GM10266 (cell line): ENCODE results near the gene SLC25A42.

Experiments used
- DNase-seq: peaks from one replicate; pipeline ENCODE4 v3.0.0; 2012; ENCODE audit errors: extremely low spot score
- CTCF ChIP-seq: IDR thresholded peaks from 2 replicates; pipeline ENCODE4 v1.5.1; 2012; ENCODE audit warnings: mild to moderate bottlenecking, low read depth; ENCODE audit not compliant: control insufficient read depth, insufficient read depth; ENCODE audit errors: missing control alignments

The SLC25A42 gene

DNA sequence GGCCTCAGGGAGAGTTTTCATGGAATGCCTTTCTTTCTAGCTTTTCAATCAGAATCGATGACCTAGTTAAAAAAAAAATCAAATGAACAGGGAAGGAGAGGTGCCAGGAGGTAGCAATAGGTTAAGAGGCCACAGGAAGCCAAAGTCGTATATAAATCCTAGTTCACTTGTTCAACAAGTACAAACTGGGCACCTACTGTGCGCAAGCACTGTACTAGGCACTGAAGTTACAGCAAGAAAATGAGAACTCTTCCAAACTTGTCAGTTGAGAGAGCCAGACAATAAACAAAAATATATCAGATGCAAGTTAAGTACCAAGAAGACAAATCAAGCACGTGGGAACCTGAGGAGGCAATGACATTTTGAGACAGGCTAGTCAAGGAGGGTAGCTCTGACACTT is 36.6 kb upstream of the SLC25A42 start:
- DNase-seq, result no peak
- no peak for TF ChIP-seq CTCF

DNA sequence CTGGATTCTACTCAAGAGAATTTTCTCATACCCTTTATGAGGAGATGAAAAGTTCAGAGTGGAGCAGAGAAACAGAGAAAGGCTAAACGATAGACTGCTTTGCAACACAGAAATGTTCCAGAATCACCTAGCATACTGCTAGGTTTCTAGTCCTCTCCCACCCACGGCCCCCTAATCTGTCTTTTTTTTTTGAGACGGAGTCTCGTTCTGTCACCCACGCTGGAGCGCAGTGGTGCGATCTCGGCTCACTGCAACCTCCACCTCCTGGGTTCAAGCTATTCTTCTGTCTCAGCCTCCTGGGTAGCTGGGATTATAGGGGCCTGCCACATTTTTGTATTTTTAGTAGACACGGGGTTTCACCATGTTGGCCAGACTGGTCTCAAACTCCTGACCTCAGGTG is 35.3 kb upstream of the SLC25A42 start:
- DNase-seq, result no peak
- TF ChIP-seq CTCF, result no peak

DNA sequence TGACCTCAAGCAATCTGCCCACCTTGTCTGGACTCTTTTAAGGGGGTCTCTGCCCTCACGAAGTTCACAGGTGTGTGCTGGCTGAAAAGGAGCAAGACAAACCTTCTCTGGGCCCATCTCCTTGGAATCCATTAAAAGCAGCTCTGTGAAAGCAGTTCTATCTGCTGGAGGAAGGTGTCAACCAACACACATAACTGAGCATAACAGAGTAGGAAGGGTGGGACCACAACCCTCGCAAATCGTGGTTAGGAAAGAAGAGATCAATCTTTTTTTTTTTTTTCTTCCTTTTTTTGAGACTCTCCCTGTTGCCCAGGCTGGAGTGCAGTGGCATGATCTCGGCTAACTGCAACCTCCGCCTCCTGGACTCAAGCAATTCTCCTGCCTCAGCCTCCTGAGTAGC is 31.9 kb upstream of the SLC25A42 start:
- TF ChIP-seq CTCF, result no peak
- no peak for DNase-seq

DNA sequence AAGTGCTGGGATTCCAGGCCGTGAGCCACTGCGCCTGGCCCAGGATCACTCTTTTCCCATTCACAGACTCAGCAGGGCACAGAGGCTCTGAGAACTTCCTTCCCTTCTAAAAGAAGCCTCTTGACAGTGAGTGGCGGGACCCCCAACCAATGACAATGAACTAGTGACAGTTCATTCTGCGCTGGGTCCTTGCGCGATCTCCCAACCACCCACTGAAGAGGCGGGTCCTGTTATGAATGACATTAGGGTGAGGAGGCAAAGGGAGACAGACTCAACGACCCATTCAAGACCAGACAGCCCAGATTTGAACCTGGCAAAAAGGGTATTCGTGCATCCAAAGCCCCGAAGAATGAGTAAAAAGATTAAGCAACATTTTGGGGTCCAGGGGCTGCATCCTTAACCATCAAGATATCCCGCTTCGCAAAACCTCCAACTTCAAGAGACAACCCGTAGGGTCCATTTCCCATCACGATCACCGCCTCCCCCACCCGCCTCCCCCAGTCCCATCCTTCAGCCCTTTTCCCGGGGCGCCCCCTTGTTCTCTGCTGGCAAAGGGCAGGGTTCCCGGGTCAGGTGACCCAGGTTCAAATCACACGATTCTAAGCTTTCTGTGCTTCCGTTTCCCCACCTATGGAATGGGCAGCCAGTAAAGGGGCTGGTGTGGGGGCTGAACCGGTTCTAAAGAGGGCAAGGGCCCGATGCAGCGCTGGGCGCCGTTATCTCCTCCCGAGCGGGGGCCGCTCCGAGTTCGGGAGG is 31.2 kb upstream of the SLC25A42 start:
- DNase-seq, result peak; percentile 96
- no peak for TF ChIP-seq CTCF

DNA sequence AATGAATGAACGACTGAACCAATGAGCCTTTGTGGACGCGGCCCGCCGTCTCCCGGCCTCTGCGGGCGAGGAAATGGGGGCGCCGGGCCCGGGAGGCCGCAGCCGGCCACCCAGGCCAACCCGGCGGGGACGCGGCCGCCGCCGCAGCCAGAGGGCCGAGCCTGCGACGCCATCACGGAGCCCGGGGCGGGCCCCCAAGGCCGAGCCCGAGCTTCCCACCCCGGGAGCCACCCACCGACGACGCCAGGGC is 30.7 kb upstream of the SLC25A42 start:
- TF ChIP-seq CTCF, result no peak
- DNase-seq, result no peak

DNA sequence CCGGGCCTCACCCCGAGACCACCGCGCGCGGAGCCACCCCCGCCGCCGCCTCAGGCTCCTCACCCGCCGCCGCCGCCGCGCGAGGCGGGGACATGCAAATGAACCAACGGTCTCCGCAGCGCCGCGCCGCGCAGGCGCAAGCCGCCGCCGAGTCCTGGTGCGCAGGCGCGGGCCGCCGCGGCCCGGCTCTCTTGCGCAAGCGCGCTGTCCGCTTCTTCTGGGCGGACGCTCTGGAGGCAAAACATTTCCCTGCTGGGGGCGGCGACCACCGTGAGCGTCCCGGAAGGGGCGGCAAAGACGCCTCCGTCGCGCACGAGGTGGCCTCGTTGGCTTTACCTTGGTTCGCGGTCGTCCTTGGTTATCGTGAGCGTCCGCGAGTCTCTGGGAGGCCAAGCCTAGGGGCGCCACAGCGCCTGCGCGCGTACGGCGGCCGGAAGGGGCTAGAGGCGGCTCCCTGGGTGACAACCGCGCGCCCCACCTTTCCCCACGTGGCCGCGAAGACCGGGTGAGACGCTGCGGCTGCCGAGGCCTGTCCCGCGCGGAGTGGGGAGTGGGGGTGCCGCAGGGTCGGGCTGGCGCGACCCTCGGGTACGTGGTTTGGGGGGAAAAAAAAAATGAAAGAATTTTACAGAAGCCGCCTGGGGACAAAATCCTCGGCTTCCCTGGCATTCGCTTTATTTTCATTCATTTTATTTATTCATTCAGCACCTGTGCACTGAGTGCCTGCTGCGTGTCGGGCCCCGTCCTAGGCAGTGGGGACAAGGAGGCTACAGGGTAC is 30.2 kb upstream of the SLC25A42 start, which contains the start of the genes ARMC6 and SUGP2:
Gene ARMC6, plus strand, starts transcription at position 178 of the 778 bp plus-strand sequence. CDS start 607 bp downstream, outside the sequence.
Gene SUGP2, minus strand, starts transcription at position 92 of the 778 bp plus-strand sequence. CDS start 2,446 bp downstream, outside the sequence.
- TF ChIP-seq CTCF, result no peak

GRCh38 chr19:19034204-19034624 is 29.6 kb upstream of the SLC25A42 start:
- peak; percentile 85 for DNase-seq
- TF ChIP-seq CTCF, result no peak

More for the DNA sequence above, 30.2 kb upstream of the SLC25A42 start, which contains the start of the genes ARMC6 and SUGP2:
- DNase-seq, result peak; percentile 99
